ENCODE data around the gene FOXO1.
"Not testable (repeated sequence)": the region's sequence is repeated elsewhere in the genome, so short reads cannot be mapped to it uniquely, and the experiment has no call there.

The FOXO1 gene

DNA sequence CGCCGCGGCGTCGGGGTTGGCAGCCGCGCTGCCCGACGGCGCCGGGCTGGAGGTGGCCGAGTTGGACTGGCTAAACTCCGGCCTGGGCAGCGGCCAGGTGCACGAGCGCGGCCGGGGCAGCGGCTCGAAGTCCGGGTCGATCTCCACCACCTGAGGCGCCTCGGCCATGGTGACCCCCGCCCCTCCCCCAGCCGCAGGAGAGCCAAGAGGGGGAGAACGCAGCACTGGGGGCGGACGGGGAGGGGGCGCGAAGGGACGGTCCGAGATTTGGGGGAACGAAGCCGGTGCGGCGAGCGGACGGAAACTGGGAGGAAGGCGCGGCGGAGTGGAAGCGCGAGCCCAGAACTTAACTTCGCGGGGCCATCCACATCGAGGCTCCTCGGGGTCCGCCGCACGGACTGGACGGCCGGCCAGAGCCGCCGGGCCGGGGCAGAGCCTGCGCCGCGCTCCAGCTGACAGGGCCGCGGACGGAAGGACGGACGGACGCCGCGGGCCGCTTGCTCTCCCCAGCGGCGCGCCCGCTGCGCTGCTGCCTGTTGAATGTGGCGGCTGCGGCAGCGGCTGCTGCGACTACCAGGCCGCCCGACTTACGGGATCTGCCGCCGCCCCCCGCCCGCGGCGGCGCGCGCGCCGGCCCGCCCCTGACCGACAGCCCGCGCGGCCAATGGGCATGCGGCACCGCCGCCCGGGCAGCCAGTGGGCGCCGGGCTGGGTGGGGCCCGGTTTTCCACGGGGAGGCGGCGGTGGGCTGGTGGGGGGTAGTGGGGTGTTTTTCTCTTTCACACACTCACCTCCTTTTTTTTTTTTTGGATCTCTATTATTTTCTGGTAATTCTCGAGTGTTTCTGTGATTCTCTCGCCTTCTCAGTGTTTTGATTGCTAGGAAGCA lies at the start of gene FOXO1:
Gene FOXO1, minus strand, starts transcription at position 597 of the 888 bp plus-strand sequence. Its CDS starts 429 bp downstream, at position 168.
- peak within 1 kb of the TSS; percentile 62 for H3K4me3 ChIP-seq (ENCODE audit: low read depth, low read length)
- TF ChIP-seq, protein P1, sequence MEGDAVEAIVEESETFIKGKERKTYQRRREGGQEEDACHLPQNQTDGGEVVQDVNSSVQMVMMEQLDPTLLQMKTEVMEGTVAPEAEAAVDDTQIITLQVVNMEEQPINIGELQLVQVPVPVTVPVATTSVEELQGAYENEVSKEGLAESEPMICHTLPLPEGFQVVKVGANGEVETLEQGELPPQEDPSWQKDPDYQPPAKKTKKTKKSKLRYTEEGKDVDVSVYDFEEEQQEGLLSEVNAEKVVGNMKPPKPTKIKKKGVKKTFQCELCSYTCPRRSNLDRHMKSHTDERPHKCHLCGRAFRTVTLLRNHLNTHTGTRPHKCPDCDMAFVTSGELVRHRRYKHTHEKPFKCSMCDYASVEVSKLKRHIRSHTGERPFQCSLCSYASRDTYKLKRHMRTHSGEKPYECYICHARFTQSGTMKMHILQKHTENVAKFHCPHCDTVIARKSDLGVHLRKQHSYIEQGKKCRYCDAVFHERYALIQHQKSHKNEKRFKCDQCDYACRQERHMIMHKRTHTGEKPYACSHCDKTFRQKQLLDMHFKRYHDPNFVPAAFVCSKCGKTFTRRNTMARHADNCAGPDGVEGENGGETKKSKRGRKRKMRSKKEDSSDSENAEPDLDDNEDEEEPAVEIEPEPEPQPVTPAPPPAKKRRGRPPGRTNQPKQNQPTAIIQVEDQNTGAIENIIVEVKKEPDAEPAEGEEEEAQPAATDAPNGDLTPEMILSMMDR (IDR thresholded peaks at IDR 0.05; ENCODE audit: control insufficient read depth, extremely low read depth, insufficient read depth) = peak; percentile 26; the same call in 1 of the 2 replicates
- no peak for DNase-seq (ENCODE audit: low read depth)

- H3K4me3 ChIP-seq (ENCODE audit: low read depth, low read length); DNase-seq (ENCODE audit: low read depth): not testable (repeated sequence)
Observed at GRCh38 chr13:40714433-40714832, 48.0 kb upstream of the FOXO1 start.

DNA sequence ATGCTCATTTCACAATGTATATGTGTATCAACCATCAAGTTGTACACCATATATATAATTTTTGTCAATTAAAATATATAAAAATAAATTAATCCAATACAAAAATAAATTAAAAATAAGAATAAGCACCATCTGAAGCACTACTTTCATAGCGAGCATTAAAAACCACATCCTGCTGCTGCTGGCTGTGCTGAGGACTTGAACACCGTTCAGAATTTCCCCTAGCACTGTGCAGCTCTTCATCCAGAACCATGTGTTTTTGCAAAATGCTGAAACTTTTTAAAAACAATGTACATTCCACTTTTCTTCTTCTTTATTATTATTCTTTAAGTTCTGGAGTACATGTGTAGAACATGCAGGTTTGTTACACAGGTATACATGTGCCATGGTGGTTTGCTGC lies 40.0 kb upstream of the FOXO1 start:
- TF ChIP-seq, protein P1 (IDR thresholded peaks at IDR 0.05; ENCODE audit: control insufficient read depth, extremely low read depth, insufficient read depth) = no peak
- no peak for DNase-seq (ENCODE audit: low read depth)
- H3K4me3 ChIP-seq (ENCODE audit: low read depth, low read length) = no peak overlapping the region

- no peak overlapping the region for H3K4me3 ChIP-seq (ENCODE audit: low read depth, low read length)
- DNase-seq (ENCODE audit: low read depth) = no peak
- TF ChIP-seq, protein P1 (IDR thresholded peaks at IDR 0.05; ENCODE audit: control insufficient read depth, extremely low read depth, insufficient read depth) = no peak
Observed at GRCh38 chr13:40697711-40698110, 31.3 kb upstream of the FOXO1 start.

DNA sequence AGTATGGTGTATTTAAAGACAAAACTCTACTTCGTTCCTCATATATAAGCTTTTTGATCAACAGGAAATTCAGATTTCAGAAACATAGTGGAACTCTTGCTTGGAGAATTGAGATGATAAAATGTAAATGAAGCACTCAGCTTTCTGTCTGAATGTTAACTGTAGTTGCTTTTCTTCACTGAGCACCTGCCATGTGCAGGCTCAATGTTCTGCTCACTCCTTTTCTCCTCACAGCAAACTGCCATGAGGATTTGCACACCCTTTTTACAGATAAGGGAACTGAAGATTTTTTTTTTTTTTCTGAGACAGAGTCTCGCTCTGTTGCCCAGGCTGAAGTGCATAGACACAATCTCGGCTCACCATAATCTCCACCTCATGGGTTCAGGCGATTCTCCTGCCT lies 28.0 kb upstream of the FOXO1 start:
- TF ChIP-seq, protein P1 (IDR thresholded peaks at IDR 0.05; ENCODE audit: control insufficient read depth, extremely low read depth, insufficient read depth) = no peak
- no peak for DNase-seq (ENCODE audit: low read depth)
- H3K4me3 ChIP-seq (ENCODE audit: low read depth, low read length) = no peak overlapping the region

DNA sequence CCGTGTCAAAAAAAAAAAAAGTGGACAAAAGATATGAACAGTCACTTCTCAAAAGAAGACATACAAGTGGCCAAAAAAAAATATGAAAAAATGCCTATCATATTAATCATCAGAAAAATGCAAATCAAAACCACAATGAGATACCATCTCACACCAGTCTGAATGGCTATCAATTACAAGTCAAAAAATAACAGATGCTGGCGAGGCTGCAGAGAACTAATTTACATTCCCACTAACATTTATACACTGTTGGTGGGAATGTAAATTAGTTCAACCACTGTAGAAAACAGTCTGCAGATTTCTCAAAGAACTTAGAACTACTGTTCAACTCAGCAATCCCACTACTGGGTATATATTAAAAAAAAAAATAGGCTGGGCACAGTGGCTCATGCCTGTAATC lies 26.5 kb upstream of the FOXO1 start:
- DNase-seq (ENCODE audit: low read depth) = no peak
- TF ChIP-seq, protein P1 (IDR thresholded peaks at IDR 0.05; ENCODE audit: control insufficient read depth, extremely low read depth, insufficient read depth) = no peak

GRCh38 chr13:40688781-40689180 lies 22.3 kb upstream of the FOXO1 start:
- TF ChIP-seq, protein P1 (IDR thresholded peaks at IDR 0.05; ENCODE audit: control insufficient read depth, extremely low read depth, insufficient read depth) = no peak

More for the DNA sequence above, 26.5 kb upstream of the FOXO1 start:
- no peak overlapping the region for H3K4me3 ChIP-seq (ENCODE audit: low read depth, low read length)

More at GRCh38 chr13:40688781-40689180, 22.3 kb upstream of the FOXO1 start:
- DNase-seq (ENCODE audit: low read depth) = no peak
- no peak overlapping the region for H3K4me3 ChIP-seq (ENCODE audit: low read depth, low read length)
